Endodermal cell (in vitro differentiated cells): Measurements from ENCODE around the gene CAMTA1. TPM values are rescaled to one million over a fixed set of nuclear protein-coding genes. Genes with fewer than 3 reads are reported as not detected.
A peak's percentile ranks its signal among the peaks of the same experiment; 100 is the strongest.

Experiments
- DNase-seq: peaks from one replicate; pipeline ENCODE4 v3.0.0-alpha.2; 2017
- H3K27ac ChIP-seq: 2 replicates; pipeline ENCODE4 v1.5.1; 2013; ENCODE audit warnings: mild to moderate bottlenecking, low read depth, low read length, moderate library complexity
- H3K27me3 ChIP-seq: 2 replicates; pipeline ENCODE4 v1.6.1; 2013; ENCODE audit warnings: mild to moderate bottlenecking, low read length, moderate library complexity; ENCODE audit not compliant: insufficient read depth, control insufficient read depth, poor library complexity, severe bottlenecking
- H3K36me3 ChIP-seq: 2 replicates; pipeline ENCODE4 v1.7.0; 2013; ENCODE audit warnings: mild to moderate bottlenecking, low read length, moderate library complexity; ENCODE audit not compliant: control insufficient read depth, insufficient read depth
- H3K4me1 ChIP-seq: one replicate; pipeline ENCODE4 v1.7.0; 2013; ENCODE audit warnings: low read length; ENCODE audit not compliant: control insufficient read depth, insufficient read depth
- H3K4me3 ChIP-seq: 2 replicates; pipeline ENCODE4 v1.5.1; 2013; ENCODE audit warnings: mild to moderate bottlenecking, low read length, moderate library complexity
- H3K9ac ChIP-seq: 2 replicates; pipeline ENCODE4 v1.6.1; 2013; ENCODE audit warnings: mild to moderate bottlenecking, low read length, moderate library complexity; ENCODE audit not compliant: poor library complexity, severe bottlenecking; ENCODE audit errors: extremely low read depth
- H3K9me3 ChIP-seq: 2 replicates; pipeline ENCODE4 v1.6.1; 2013; ENCODE audit warnings: mild to moderate bottlenecking, low read length, moderate library complexity; ENCODE audit not compliant: control insufficient read depth
- H3K27ac Mint-ChIP-seq: 2 replicates; pipeline ENCODE4 v1.8.0; 2020; ENCODE audit warnings: mixed read lengths
- H3K27me3 Mint-ChIP-seq: 2 replicates; pipeline ENCODE4 v1.8.0; 2021; ENCODE audit warnings: mild to moderate bottlenecking, mixed read lengths; ENCODE audit not compliant: insufficient read depth
- H3K36me3 Mint-ChIP-seq: 2 replicates; pipeline ENCODE4 v1.8.0; 2020; ENCODE audit warnings: low read depth, mixed read lengths
- H3K4me1 Mint-ChIP-seq: 2 replicates; pipeline ENCODE4 v1.8.0; 2020; ENCODE audit warnings: mixed read lengths
- H3K4me3 Mint-ChIP-seq: 2 replicates; pipeline ENCODE4 v1.8.0; 2020; ENCODE audit warnings: mild to moderate bottlenecking, moderate library complexity, mixed read lengths
- H3K9me3 Mint-ChIP-seq: 2 replicates; pipeline ENCODE4 v1.8.0; 2020; ENCODE audit warnings: mild to moderate bottlenecking, mixed read lengths
- WGBS, 2 experiments: methylation state at CpG; one replicate each; pipeline versions ENCODE4 v1.1.5 to v1.1.7; 2013; ENCODE audit warnings: missing lambda C conversion rate in 2 of 2, mixed read lengths in 1 of 2; ENCODE audit not compliant: insufficient coverage in 1 of 2, insufficient read length in 1 of 2; 5-methylcytosine and 5-hydroxymethylcytosine counted together
- total RNA-seq, 2 donors: library from RNA; stranded (reverse); fragmentation: NEBNext Ultra II Directional in 1 of 2; extraction: Animal tissue kit (Norgen Biotek cat#: 25700) in 1 of 2; gene quantifications; 2 replicates in 1 of 2; 3 replicates in 1 of 2; pipeline ENCODE4 v1.2.1, GENCODE V29; 2021
- TF ChIP-seq, protein P1 (sequence below): fragments of 200-600 bp; sonication (generic); conservative IDR thresholded peaks from 2 replicates; pipeline ENCODE4 v1.5.0; 2021; ENCODE audit warnings: antibody characterized with exemption, mild to moderate bottlenecking

CAMTA1 gene
- total RNA-seq, 2 donors from 2014 or later, result 123 to 137 TPM

- no peaks in the 10 kb centered on the region for H3K4me1 ChIP-seq
- no peaks in the 10 kb centered on the region for H3K27me3 ChIP-seq
- H3K36me3 ChIP-seq, result no peaks in the 10 kb centered on the region
- peaks cover 6% of the 10 kb centered on the region for H3K4me1 Mint-ChIP-seq
- H3K27me3 Mint-ChIP-seq, result peaks cover 7% of the 10 kb centered on the region
- H3K36me3 Mint-ChIP-seq, result no peaks in the 10 kb centered on the region
- WGBS, 2 experiments, result 92 to 94% methylated on average over 8 to 11 of the region's 11 CpGs
- H3K9me3 Mint-ChIP-seq, result peaks cover 10% of the 10 kb centered on the region
- H3K27ac ChIP-seq, result no peak overlapping the region
- H3K4me3 Mint-ChIP-seq, result no peak overlapping the region
- no peak overlapping the region for H3K4me3 ChIP-seq
- no peaks in the 10 kb centered on the region for H3K9me3 ChIP-seq
- H3K27ac Mint-ChIP-seq, result no peak overlapping the region
- TF ChIP-seq, protein P1, sequence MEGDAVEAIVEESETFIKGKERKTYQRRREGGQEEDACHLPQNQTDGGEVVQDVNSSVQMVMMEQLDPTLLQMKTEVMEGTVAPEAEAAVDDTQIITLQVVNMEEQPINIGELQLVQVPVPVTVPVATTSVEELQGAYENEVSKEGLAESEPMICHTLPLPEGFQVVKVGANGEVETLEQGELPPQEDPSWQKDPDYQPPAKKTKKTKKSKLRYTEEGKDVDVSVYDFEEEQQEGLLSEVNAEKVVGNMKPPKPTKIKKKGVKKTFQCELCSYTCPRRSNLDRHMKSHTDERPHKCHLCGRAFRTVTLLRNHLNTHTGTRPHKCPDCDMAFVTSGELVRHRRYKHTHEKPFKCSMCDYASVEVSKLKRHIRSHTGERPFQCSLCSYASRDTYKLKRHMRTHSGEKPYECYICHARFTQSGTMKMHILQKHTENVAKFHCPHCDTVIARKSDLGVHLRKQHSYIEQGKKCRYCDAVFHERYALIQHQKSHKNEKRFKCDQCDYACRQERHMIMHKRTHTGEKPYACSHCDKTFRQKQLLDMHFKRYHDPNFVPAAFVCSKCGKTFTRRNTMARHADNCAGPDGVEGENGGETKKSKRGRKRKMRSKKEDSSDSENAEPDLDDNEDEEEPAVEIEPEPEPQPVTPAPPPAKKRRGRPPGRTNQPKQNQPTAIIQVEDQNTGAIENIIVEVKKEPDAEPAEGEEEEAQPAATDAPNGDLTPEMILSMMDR, result no peak
- H3K9ac ChIP-seq, result no peak overlapping the region
- DNase-seq, result peak; percentile 44
These were observed 756.4 kb downstream of the CAMTA1 start for GRCh38 chr1:7541629-7542028.

GRCh38 chr1:7543718-7544090 is 758.5 kb downstream of the CAMTA1 start:
- Histone ChIP-seq H3K4me1 (no peaks in the 10 kb centered on the region), H3K9ac (no peak overlapping the region), H3K4me3 (no peak overlapping the region), H3K27me3 (no peaks in the 10 kb centered on the region), H3K27ac (no peak overlapping the region), H3K9me3 (no peaks in the 10 kb centered on the region), H3K36me3 (no peaks in the 10 kb centered on the region)
- Mint-ChIP-seq H3K27me3 (peaks cover 2% of the 10 kb centered on the region), H3K4me1 (peaks cover 3% of the 10 kb centered on the region), H3K27ac (no peak overlapping the region), H3K36me3 (no peaks in the 10 kb centered on the region), H3K4me3 (no peak overlapping the region), H3K9me3 (peaks cover 10% of the 10 kb centered on the region)
- WGBS, 2 experiments, result 75 to 94% methylated on average over 2 to 3 of the region's 3 CpGs
- no peak for DNase-seq
- TF ChIP-seq, protein P1, result no peak

GRCh38 chr1:7549277-7550161 is 764.3 kb downstream of the CAMTA1 start:
- Mint-ChIP-seq H3K4me1 (peaks cover 20% of the 10 kb centered on the region), H3K9me3 (peaks cover 6% of the 10 kb centered on the region), H3K36me3 (no peaks in the 10 kb centered on the region), H3K27me3 (peaks cover 7% of the 10 kb centered on the region), H3K27ac (no peak overlapping the region), H3K4me3 (no peak overlapping the region)
- no peaks in the 10 kb centered on the region for H3K27me3 ChIP-seq
- TF ChIP-seq, protein P1, result no peak
- H3K27ac ChIP-seq, result no peak overlapping the region
- no peaks in the 10 kb centered on the region for H3K9me3 ChIP-seq
- DNase-seq, result no peak
- H3K9ac ChIP-seq, result no peak overlapping the region
- peaks cover 3% of the 10 kb centered on the region for H3K4me1 ChIP-seq
- WGBS, 2 experiments, result 66 to 74% methylated on average over 4 to 10 of the region's 10 CpGs
- H3K36me3 ChIP-seq, result no peaks in the 10 kb centered on the region
- no peak overlapping the region for H3K4me3 ChIP-seq
